Upper lobe of left lung (tissue), 4 donors: Measurements from ENCODE around the gene ROBO3.

ENCODE experiments used
- CTCF ChIP-seq, 6 experiments: fragments of 450-650 bp in 4 of 6; fragments of 200-600 bp in 2 of 6; sonication (generic) in 2 of 6; IDR thresholded peaks; one replicate each; pipeline ENCODE4 v1.5.1; 2016 to 2019; ENCODE audit warnings: antibody characterized with exemption in 6 of 6
- POLR2A ChIP-seq, 4 donors: fragments of 450-650 bp; IDR thresholded peaks; one replicate each; pipeline ENCODE4 v1.5.1; 2016 to 2017; ENCODE audit warnings: antibody characterized with exemption in 4 of 4, mild to moderate bottlenecking in 2 of 4
- POLR2AphosphoS5 ChIP-seq, 2 donors: sonication (generic); formaldehyde crosslinking; IDR thresholded peaks; one replicate each; pipeline ENCODE4 v1.5.1; 2017; ENCODE audit warnings: antibody characterized with exemption in 2 of 2

- TF ChIP-seq CTCF (IDR thresholded peaks at IDR 0.05) (no peak), POLR2AphosphoS5 (IDR thresholded peaks at IDR 0.05) (no peak), POLR2A (IDR thresholded peaks at IDR 0.05) (no peak)
These were observed 23.4 kb upstream of the ROBO3 start for GRCh38 chr11:124841840-124842239.
